Transverse colon (tissue), 4 donors: ENCODE results near the gene PGM2L1. TPM values are rescaled to one million over a fixed set of nuclear protein-coding genes. Genes with fewer than 3 reads are reported as not detected.

Experiments used
- DNase-seq: peaks from one replicate; pipeline ENCODE4 v3.0.0-alpha.2; 2019
- H3K27ac ChIP-seq, 4 donors: fragments of 200-600 bp; sonication (generic); 2 replicates each; pipeline ENCODE4 v1.5.1; 2016 to 2018; ENCODE audit warnings: inconsistent platforms in 4 of 4
- H3K27me3 ChIP-seq: fragments of 200-600 bp; sonication (generic); 2 replicates; pipeline ENCODE4 v1.5.1; 2017; ENCODE audit warnings: inconsistent platforms
- H3K36me3 ChIP-seq, 4 donors: fragments of 200-600 bp; sonication (generic); 2 replicates each; pipeline ENCODE4 v1.5.1; 2017 to 2019; ENCODE audit warnings: inconsistent platforms in 4 of 4
- H3K4me1 ChIP-seq, 4 donors: fragments of 200-600 bp; sonication (generic); 2 replicates each; pipeline ENCODE4 v1.5.1; 2017 to 2020; ENCODE audit warnings: inconsistent platforms in 4 of 4
- H3K4me3 ChIP-seq, 4 donors: fragments of 200-600 bp; sonication (generic); 1 replicate in 1 of 4; 2 replicates in 3 of 4; pipeline versions ENCODE4 v1.5.1 to v1.6.1; 2017 to 2019; ENCODE audit warnings: inconsistent platforms in 4 of 4
- H3K9me3 ChIP-seq, 2 donors: fragments of 200-600 bp; sonication (generic); 2 replicates each; pipeline ENCODE4 v1.5.1; 2017 to 2019; ENCODE audit warnings: inconsistent platforms in 2 of 2
- EP300 ChIP-seq: sonication (generic); formaldehyde crosslinking; IDR thresholded peaks from one replicate; pipeline ENCODE4 v1.6.1; 2017; ENCODE audit warnings: antibody characterized with exemption, low read depth
- POLR2A ChIP-seq: fragments of 450-650 bp; IDR thresholded peaks from one replicate; pipeline ENCODE4 v1.6.1; 2016; ENCODE audit warnings: antibody characterized with exemption, mild to moderate bottlenecking, moderate library complexity
- POLR2AphosphoS5 ChIP-seq, 3 donors: sonication (generic); formaldehyde crosslinking; IDR thresholded peaks; one replicate each; pipeline ENCODE4 v1.6.1; 2016; ENCODE audit warnings: antibody characterized with exemption in 3 of 3
- WGBS, 2 donors: methylation state at CpG; one replicate each; pipeline ENCODE4 v1.1.5; 2018; ENCODE audit warnings: low coverage in 1 of 2; 5-methylcytosine and 5-hydroxymethylcytosine counted together
- in situ Hi-C, 4 donors: fragments of 200-750 bp; cut with MboI; loops; one replicate each; pipeline versions ENCODE4 v1.15.0 to v1.15.1; 2017; ENCODE audit warnings: low sequenced_read_pairs in 3 of 4, low pct_ligation_motif_present in 1 of 4, low pct_unique_long_range_greater_than_20kb in 1 of 4
- intact Hi-C: fragments of 100-400 bp; cut with DNase I; formaldehyde crosslinking; loops from one replicate; pipeline ENCODE4 v1.15.1; 2023; ENCODE audit warnings: low total_unique reads
- total RNA-seq, 4 donors: library from RNA; depleted of rRNA; stranded (reverse); fragments of >200 nt; gene quantifications; one replicate each; pipeline ENCODE4 v1.1.0, GENCODE V29; 2016
- TF ChIP-seq, protein P1 (sequence below), 5 experiments: fragments of 200-600 bp in 3 of 5; fragments of 450-650 bp in 2 of 5; sonication (generic) in 3 of 5; IDR thresholded peaks; 1 replicate in 2 of 5; 2 replicates in 3 of 5; pipeline ENCODE4 v1.5.1; 2016 to 2017; ENCODE audit warnings: antibody characterized with exemption in 5 of 5, inconsistent platforms in 3 of 5, mild to moderate bottlenecking in 2 of 5, moderate library complexity in 1 of 5

PGM2L1 gene
- total RNA-seq, 4 donors from 2014 or later: 2.6 to 10.1 (median 8.3) TPM

DNA sequence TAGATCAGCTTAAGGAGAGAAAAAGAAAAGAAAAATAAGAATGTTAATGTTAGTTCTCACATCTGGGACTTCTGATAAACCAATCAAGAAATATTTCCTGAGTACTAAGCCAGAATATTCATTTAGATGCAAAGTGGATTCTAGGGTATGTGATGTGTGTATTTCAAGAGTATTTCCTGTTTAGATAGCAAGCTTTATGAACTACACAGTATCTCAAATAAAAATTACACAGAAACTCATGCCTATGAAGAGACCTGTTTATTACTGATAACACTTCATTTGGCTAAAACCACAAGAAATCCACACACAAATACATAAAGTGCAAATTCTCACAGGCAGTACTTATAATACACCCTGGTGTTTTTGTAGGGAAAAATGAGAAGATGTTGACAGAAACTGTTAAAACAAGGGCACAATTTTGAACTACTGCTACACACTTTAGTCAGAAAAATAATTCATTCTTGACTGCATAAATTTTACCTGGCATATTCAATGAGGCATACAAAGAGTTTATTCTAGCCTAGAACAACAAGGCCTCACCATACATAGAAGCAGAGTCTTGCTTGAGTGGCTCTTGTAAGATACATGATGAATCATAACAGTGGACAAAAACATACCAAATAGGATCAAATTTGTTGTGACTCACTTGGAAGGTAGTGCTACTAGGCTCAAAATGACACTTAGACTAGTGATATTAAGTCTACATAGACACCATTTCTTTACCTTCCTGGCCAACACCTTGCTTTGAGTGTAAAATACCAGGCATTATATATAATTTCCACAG, 68.0 kb downstream of the PGM2L1 start:
- peaks cover 0 to 13% (median 7%) of the 10 kb centered on the region in 4 donors for H3K4me1 ChIP-seq
- H3K27ac ChIP-seq: no peak overlapping the region
- no peaks in the 10 kb centered on the region for H3K36me3 ChIP-seq
- H3K4me3 ChIP-seq: no peak overlapping the region
- no peaks in the 10 kb centered on the region for H3K27me3 ChIP-seq
- no peaks in the 10 kb centered on the region for H3K9me3 ChIP-seq
- TF ChIP-seq POLR2AphosphoS5 (IDR thresholded peaks at IDR 0.05) (no peak), POLR2A (no peak)
- in situ Hi-C loops: no loop called here
- no peak for DNase-seq
- intact Hi-C loops: no loop called here

DNA sequence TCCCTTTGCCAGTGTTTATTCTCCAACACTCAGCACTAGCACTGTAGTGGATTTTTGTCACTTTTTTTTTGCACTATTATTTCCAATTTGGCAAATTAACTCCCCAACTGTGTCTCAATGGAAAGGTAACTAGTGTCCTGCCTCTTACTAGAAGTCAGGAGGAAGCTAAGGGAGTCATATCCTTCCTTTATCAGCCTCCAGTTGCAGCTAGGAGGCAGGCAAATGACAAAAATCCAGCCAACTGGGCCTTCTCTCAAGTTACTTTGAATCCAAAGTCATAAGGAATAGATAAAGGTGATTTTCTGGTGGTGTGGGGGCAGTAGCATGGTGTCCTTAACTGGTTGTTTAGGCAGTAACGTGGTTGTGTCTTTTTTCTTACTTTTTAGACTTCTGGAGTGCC, 71.2 kb downstream of the PGM2L1 start:
- Histone ChIP-seq H3K27me3 (no peaks in the 10 kb centered on the region), H3K36me3 (no peaks in the 10 kb centered on the region), H3K27ac (no peak overlapping the region), H3K4me3 (no peak overlapping the region), H3K4me1 (peaks cover 0 to 18% (median 7%) of the 10 kb centered on the region in 4 donors), H3K9me3 (no peaks in the 10 kb centered on the region)
- no peak for DNase-seq
- intact Hi-C loops (no loop called here), in situ Hi-C loops (no loop called here)
- WGBS, 2 donors: 82 to 100% methylated on average over 1 of the region's 1 CpG
- TF ChIP-seq, protein P1, sequence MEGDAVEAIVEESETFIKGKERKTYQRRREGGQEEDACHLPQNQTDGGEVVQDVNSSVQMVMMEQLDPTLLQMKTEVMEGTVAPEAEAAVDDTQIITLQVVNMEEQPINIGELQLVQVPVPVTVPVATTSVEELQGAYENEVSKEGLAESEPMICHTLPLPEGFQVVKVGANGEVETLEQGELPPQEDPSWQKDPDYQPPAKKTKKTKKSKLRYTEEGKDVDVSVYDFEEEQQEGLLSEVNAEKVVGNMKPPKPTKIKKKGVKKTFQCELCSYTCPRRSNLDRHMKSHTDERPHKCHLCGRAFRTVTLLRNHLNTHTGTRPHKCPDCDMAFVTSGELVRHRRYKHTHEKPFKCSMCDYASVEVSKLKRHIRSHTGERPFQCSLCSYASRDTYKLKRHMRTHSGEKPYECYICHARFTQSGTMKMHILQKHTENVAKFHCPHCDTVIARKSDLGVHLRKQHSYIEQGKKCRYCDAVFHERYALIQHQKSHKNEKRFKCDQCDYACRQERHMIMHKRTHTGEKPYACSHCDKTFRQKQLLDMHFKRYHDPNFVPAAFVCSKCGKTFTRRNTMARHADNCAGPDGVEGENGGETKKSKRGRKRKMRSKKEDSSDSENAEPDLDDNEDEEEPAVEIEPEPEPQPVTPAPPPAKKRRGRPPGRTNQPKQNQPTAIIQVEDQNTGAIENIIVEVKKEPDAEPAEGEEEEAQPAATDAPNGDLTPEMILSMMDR (IDR thresholded peaks at IDR 0.05): no peak
- no peak for TF ChIP-seq POLR2A
- TF ChIP-seq EP300: no peak
- no peak for TF ChIP-seq POLR2AphosphoS5 (IDR thresholded peaks at IDR 0.05)

DNA sequence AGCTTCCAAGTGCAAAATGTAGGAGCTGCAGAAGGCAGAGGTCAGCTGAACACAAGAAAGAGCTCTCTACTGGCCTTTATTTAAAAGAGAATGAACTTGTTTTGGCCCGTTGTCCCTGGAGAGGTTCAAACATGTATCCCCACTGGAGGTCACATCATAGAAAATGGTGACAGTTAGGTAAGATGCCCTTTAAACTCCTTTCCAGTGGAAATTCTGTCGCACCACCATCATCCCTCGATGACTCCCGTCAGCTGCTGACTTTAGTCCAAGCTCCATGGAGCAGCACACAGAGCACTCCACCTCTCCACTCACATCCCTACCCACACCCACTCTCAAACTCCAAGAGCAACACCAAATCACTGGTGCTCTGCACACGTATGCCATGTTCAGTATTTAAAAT, 71.6 kb downstream of the PGM2L1 start:
- in situ Hi-C loops: no loop called here
- Histone ChIP-seq H3K4me1 (peaks cover 0 to 19% (median 7%) of the 10 kb centered on the region in 4 donors), H3K27me3 (no peaks in the 10 kb centered on the region), H3K36me3 (no peaks in the 10 kb centered on the region), H3K4me3 (no peak overlapping the region), H3K27ac (no peak overlapping the region), H3K9me3 (no peaks in the 10 kb centered on the region)
- intact Hi-C loops: no loop called here
- no peak for DNase-seq
- TF ChIP-seq POLR2A: no peak
- TF ChIP-seq EP300: no peak
- TF ChIP-seq, protein P1 (IDR thresholded peaks at IDR 0.05): no peak
- TF ChIP-seq POLR2AphosphoS5 (IDR thresholded peaks at IDR 0.05): no peak
- WGBS, 2 donors: 83 to 87% methylated on average over 4 to 5 of the region's 5 CpGs

DNA sequence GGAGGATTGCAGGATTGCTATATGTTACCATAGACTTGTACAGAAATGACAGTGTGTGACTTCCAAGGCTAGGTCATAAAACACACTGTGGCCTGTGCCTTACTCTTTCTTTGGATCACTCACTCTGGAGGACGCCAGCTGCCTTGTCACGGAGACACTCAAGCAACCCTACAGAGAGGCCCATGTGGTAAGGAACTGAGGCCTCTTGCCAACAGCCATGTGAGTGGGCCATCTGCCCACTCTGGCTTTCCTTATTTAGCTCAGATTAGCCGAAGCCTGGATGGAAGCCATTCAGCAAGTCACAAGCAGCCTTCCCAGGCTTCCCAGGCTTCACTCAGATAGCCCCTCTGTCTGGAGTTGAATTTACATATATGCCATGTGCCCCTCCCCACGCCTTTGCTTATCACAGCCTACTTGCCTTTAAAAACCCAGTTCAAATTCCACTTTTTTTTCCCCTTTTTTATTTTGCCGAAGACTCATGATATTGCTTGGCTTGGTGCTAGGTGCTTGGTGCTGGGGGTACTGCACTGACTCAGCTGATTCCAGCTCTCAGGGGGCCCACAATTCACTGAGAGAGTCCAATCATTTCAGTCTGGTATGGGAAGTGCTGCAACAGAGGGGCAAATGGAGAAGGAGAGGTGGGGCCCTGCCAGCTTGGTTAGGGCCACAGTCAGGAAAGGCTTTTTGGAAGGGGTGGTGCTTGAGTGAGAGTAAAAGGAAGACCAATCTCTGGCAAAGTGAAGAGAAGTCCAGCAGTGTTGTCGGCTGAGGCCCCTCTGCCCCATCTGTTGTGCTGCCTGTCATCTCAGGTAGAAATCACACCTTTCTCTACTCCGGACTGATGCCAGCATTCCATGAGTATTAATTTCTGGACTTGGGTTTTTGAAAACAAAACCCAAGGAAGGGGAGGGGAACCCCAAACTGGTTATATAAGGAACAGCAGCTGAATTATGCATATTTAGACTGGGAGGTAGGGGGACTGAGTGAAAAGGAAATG, 72.3 kb downstream of the PGM2L1 start:
- Histone ChIP-seq H3K36me3 (no peaks in the 10 kb centered on the region), H3K27me3 (no peaks in the 10 kb centered on the region), H3K4me1 (peaks cover 0 to 19% (median 7%) of the 10 kb centered on the region in 4 donors), H3K9me3 (no peaks in the 10 kb centered on the region), H3K4me3 (no peak overlapping the region), H3K27ac (no peak overlapping the region)
- intact Hi-C loops: no loop called here
- in situ Hi-C loops: no loop called here
- peak; percentile 55 for DNase-seq
- 62 to 72% methylated on average over 5 to 7 of the region's 7 CpGs for WGBS, 2 donors
- TF ChIP-seq POLR2A (no peak), EP300 (no peak), POLR2AphosphoS5 (IDR thresholded peaks at IDR 0.05) (peak; percentile 12 to 37 (median 19))

DNA sequence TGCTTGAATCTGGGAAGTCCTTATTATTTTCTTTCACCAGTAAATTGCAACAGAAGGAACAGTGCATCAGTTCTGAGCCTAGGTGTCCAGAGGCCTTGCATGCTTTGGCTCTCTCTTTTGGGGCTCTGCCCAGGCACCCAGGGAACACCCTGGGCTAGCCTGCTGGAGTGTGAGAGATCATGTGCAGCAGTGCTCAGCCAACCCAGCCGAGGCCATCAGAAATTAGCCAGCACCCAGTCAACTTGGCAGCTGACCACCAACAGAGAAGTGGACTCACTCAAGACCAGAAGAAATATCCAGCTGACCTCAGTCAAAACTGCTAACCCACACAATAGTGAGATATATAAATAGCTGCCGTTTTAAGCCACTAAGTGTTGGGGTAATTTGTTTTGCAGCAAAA, 75.6 kb downstream of the PGM2L1 start:
- DNase-seq: no peak
- H3K27ac ChIP-seq: peak overlapping the region in 1 of 4 donors; percentile 5
- peaks cover under 1 to 1% of the 10 kb centered on the region in 2 donors for H3K9me3 ChIP-seq
- intact Hi-C loops: loop anchor here (2.0 kb wide), 1 partner anchor 66 kb away; no protein-coding TSS in a partner anchor
- H3K4me1 ChIP-seq: peaks cover 4 to 19% (median 5%) of the 10 kb centered on the region in 4 donors
- no peak for TF ChIP-seq POLR2AphosphoS5 (IDR thresholded peaks at IDR 0.05)
- WGBS, 2 donors: 60 to 67% methylated on average over 1 to 2 of the region's 2 CpGs
- in situ Hi-C loops: no loop called here
- H3K36me3 ChIP-seq: no peaks in the 10 kb centered on the region
- no peaks in the 10 kb centered on the region for H3K27me3 ChIP-seq
- no peak overlapping the region for H3K4me3 ChIP-seq
